K562 (cell line): ENCODE data around the gene MARCHF7. TPM values are rescaled to one million over a fixed set of nuclear protein-coding genes. Genes with fewer than 3 reads are reported as not detected.
A peak's percentile ranks its signal among the peaks of the same experiment; 100 is the strongest.

Experiments used
- ATAC-seq: fragments of 200-7000 bp; cut with Tn5 transposase; 3 replicates; pipeline ENCODE4 v1.9.1; 2020; ENCODE audit warnings: moderate library complexity
- BruUV-seq: library from RNA; stranded (reverse); fragments of 400-500 nt; replicated peaks from 2 replicates; lab custom pipeline; 2021; lab: Mats Ljungman, UMichigan
- CTCF ChIA-PET: fragments of 300-600 bp; formaldehyde crosslinking; extraction: SDS; loops from one replicate; lab custom pipeline; 2021; ENCODE audit warnings: low intra/inter-chr PET ratio; lab: Yijun Ruan, JAX
- POLR2A ChIA-PET: fragments of 300-600, 350-650 bp; sonication (Branson Sonifier 250); formaldehyde crosslinking; extraction: SDS; loops from one replicate; lab custom pipeline; 2021; ENCODE audit warnings: antibody characterized with exemption, inconsistent platforms; lab: Yijun Ruan, JAX
- DNase-seq, 4 experiments: peaks; one replicate each; pipeline versions ENCODE4 v3.0.0 to v3.0.0-alpha.2; 2011 to 2018; ENCODE audit warnings: low spot score in 3 of 4, mixed read lengths in 3 of 4; ENCODE audit errors: extremely low read depth in 1 of 4
- FAIRE-seq: peaks from 2 replicates; lab custom pipeline; 2011; peaks lifted over from hg19 to GRCh38; lab: Jason Lieb, UNC
- H2AFZ ChIP-seq: 2 replicates; pipeline ENCODE4 v1.6.0; 2011; ENCODE audit warnings: low read depth, low read length, control low read depth, inconsistent platforms
- H3K27ac ChIP-seq: fragments of 200-600 bp; 3 replicates; pipeline ENCODE4 v1.8.0; 2011; ENCODE audit warnings: low read depth, mild to moderate bottlenecking, control low read depth, inconsistent platforms, low read length, moderate library complexity, mixed read lengths; ENCODE audit errors: extremely low read depth
- H3K27me3 ChIP-seq, 2 experiments: fragments of 300-600 bp in 1 of 2; 2 replicates in 1 of 2; 3 replicates in 1 of 2; pipeline versions ENCODE4 v1.6.0 to v1.8.0; 2011; ENCODE audit warnings: inconsistent platforms in 2 of 2, low read length in 2 of 2, mild to moderate bottlenecking in 1 of 2, mixed read lengths in 1 of 2, moderate library complexity in 1 of 2; ENCODE audit not compliant: control insufficient read depth in 2 of 2, insufficient read depth in 2 of 2
- H3K36me3 ChIP-seq: fragments of 300-600 bp; 3 replicates; pipeline ENCODE4 v1.8.0; 2011; ENCODE audit warnings: mild to moderate bottlenecking, low read length, inconsistent platforms; ENCODE audit not compliant: control insufficient read depth, insufficient read depth
- H3K4me1 ChIP-seq, 2 experiments: fragments of 200-600 bp in 1 of 2; replicated peaks in 1 of 2; 2 replicates in 1 of 2; 3 replicates in 1 of 2; pipeline versions ENCODE4 v1.5.1 to v1.8.0; 2011; ENCODE audit warnings: inconsistent platforms in 2 of 2, low read length in 2 of 2, mild to moderate bottlenecking in 1 of 2, mixed read lengths in 1 of 2, moderate library complexity in 1 of 2; ENCODE audit not compliant: control insufficient read depth in 2 of 2, insufficient read depth in 2 of 2
- H3K4me2 ChIP-seq: 2 replicates; pipeline ENCODE4 v1.6.1; 2011; ENCODE audit warnings: low read length, control low read depth, inconsistent platforms, mixed read lengths; ENCODE audit not compliant: insufficient read depth
- H3K4me3 ChIP-seq: fragments of 200-600 bp; sonication (generic), shearing (Covaris generic); 2 replicates; pipeline ENCODE4 v1.5.1; 2016; ENCODE audit warnings: control low read depth, inconsistent platforms
- H3K79me2 ChIP-seq: fragments of 200-600 bp; 3 replicates; pipeline ENCODE4 v1.8.0; 2011; ENCODE audit warnings: low read length, inconsistent platforms; ENCODE audit not compliant: control insufficient read depth, insufficient read depth
- H3K9ac ChIP-seq, 2 experiments: 2 replicates each; pipeline versions ENCODE4 v1.6.0 to v1.6.1; 2011; ENCODE audit warnings: low read depth in 2 of 2, low read length in 2 of 2, control low read depth in 1 of 2, inconsistent platforms in 1 of 2, mild to moderate bottlenecking in 1 of 2, mixed read lengths in 1 of 2; ENCODE audit not compliant: insufficient read depth in 1 of 2
- H3K9me1 ChIP-seq: one replicate; pipeline ENCODE4 v1.6.0; 2011; ENCODE audit warnings: inconsistent platforms, mild to moderate bottlenecking, low read length, moderate library complexity; ENCODE audit not compliant: control insufficient read depth, insufficient read depth
- H3K9me3 ChIP-seq: replicated peaks from 2 replicates; pipeline ENCODE4 v1.5.1; 2011; ENCODE audit warnings: low read depth, low read length, inconsistent platforms; ENCODE audit not compliant: control insufficient read depth, insufficient read depth
- H4K20me1 ChIP-seq: replicated peaks from 2 replicates; pipeline ENCODE4 v1.6.1; 2011; ENCODE audit warnings: low read length, inconsistent platforms, mixed read lengths; ENCODE audit not compliant: control insufficient read depth, insufficient read depth
- BCOR ChIP-seq: fragments of 450-650 bp; IDR thresholded peaks from 2 replicates; pipeline ENCODE4 v1.6.1; 2016
- CEBPB ChIP-seq: fragments of 450-650 bp; IDR thresholded peaks from 2 replicates; pipeline ENCODE4 v1.6.1; 2016; ENCODE audit warnings: missing genetic modification characterization, missing compliant biosample characterization
- CEBPG ChIP-seq, 3 experiments: fragments of 200-800 bp in 1 of 3; sonication (Bioruptor generic) in 1 of 3; sonication (generic) in 1 of 3; formaldehyde crosslinking in 1 of 3; IDR thresholded peaks in 2 of 3; conservative IDR thresholded peaks in 1 of 3; 2 replicates each; pipeline versions ENCODE4 v1.6.1 to v1.8.0; 2016 to 2022; ENCODE audit warnings: missing compliant biosample characterization in 2 of 3, missing genetic modification characterization in 2 of 3, mild to moderate bottlenecking in 1 of 3, missing genetic modification reagents in 1 of 3
- GTF2F1 ChIP-seq: IDR thresholded peaks from 2 replicates; pipeline ENCODE4 v1.6.1; 2011; ENCODE audit warnings: low read depth, low read length, improper control_type of control experiment
- POLR3G ChIP-seq: IDR thresholded peaks from 2 replicates; pipeline ENCODE4 v1.6.1; 2011; ENCODE audit not compliant: insufficient read length, insufficient replicate concordance; ENCODE audit errors: extremely low read depth
- ZZZ3 ChIP-seq: fragments of 450-650 bp; IDR thresholded peaks from 2 replicates; pipeline ENCODE4 v1.6.1; 2016; ENCODE audit warnings: antibody characterized with exemption, mild to moderate bottlenecking, moderate library complexity
- WGBS: fragments of 100-300 bp; shearing (Covaris generic); methylation state at CpG from one replicate; pipeline ENCODE4 v1.1.6; 2016; ENCODE audit warnings: low coverage, mixed read lengths; ENCODE audit not compliant: insufficient coverage; ENCODE audit errors: missing lambda C conversion rate; 5-methylcytosine and 5-hydroxymethylcytosine counted together
- in situ Hi-C: fragments of 300-500 bp; cut with MboI; formaldehyde crosslinking; loops from 4 replicates; pipeline ENCODE4 v1.15.0; 2018; ENCODE audit warnings: inconsistent platforms, mixed read lengths
- intact Hi-C: fragments of 100-400 bp; cut with micrococcal nuclease; formaldehyde crosslinking; loops from 2 replicates; pipeline ENCODE4 v1.14.2; 2022
- polyA plus RNA-seq, 8 experiments: library from polyadenylated mRNA; depleted of rRNA in 4 of 8; stranded (reverse) in 5 of 8; unstranded in 3 of 8; fragments of >200 nt; fragmentation: Nextera tagmentation in 2 of 8; fragmentation: Illumina TruSeq in 1 of 8; extraction: Ambion mirVana in 2 of 8; extraction: Trizol in 1 of 8; gene quantifications; 2 replicates each; pipeline versions ENCODE4 v1.2.1 to v1.2.3, GENCODE V29; 2011 to 2014; ENCODE audit warnings: inconsistent platforms in 1 of 8, missing spikeins in 1 of 8
- total RNA-seq, 7 experiments: library from RNA; depleted of rRNA in 6 of 7; stranded (reverse); fragments of >200 nt in 6 of 7; fragmentation: Illumina TruSeq in 2 of 7; extraction: Trizol in 2 of 7; gene quantifications; 2 replicates each; pipeline versions ENCODE4 v1.2.1 to v1.2.3, GENCODE V29; 2011 to 2021; ENCODE audit warnings: low replicate concordance in 1 of 7

The MARCHF7 gene
- total and polyA plus RNA-seq, 9 of the 15 experiments (the other 6 are each of a cell fraction or from before 2014, with no cell fraction given) = 58.2 to 137 (median 86.7) TPM

GRCh38 chr2:159758239-159758638 lies 45.9 kb downstream of the MARCHF7 start:
- no peaks in the 10 kb centered on the region for H3K9me3 ChIP-seq
- no peak for FAIRE-seq
- peaks cover 30% of the 10 kb centered on the region for H3K79me2 ChIP-seq
- H3K9me1 ChIP-seq = no peaks in the 10 kb centered on the region
- 0 out of 2 replicates have a peak, but pooled peaks have one; percentile 40 for TF ChIP-seq CEBPB (tag)
- TF ChIP-seq POLR3G = no peak
- TF ChIP-seq BCOR = no peak
- no peak for TF ChIP-seq GTF2F1
- no peak for ATAC-seq
- no peak for DNase-seq
- in situ Hi-C loops (no loop called here), intact Hi-C loops (no loop called here)
- ChIA-PET POLR2A (interaction anchor here (0.9 to 1.9 kb wide), 2 partner anchors 10 to 15 kb away, joined by 3 to 6 read pairs; no protein-coding TSS in a partner anchor), CTCF (no interaction called here)
- H3K27me3 ChIP-seq = no peaks in the 10 kb centered on the region
- no peak overlapping the region for H3K4me2 ChIP-seq
- 87% methylated on average over 1 of the region's 1 CpG for WGBS
- H3K36me3 ChIP-seq = peaks cover 93% of the 10 kb centered on the region
- BruUV-seq = no TSS peak
- no peak overlapping the region for H3K27ac ChIP-seq
- no peaks in the 10 kb centered on the region for H3K4me1 ChIP-seq
- no peak overlapping the region for H3K4me3 ChIP-seq
- H4K20me1 ChIP-seq = no peaks in the 10 kb centered on the region
- H3K9ac ChIP-seq = no peak overlapping the region
- no peak overlapping the region for H2AFZ ChIP-seq

- Histone ChIP-seq H3K27me3 (no peaks in the 10 kb centered on the region), H3K9ac (no peak overlapping the region), H4K20me1 (no peaks in the 10 kb centered on the region), H3K79me2 (peaks cover 26% of the 10 kb centered on the region), H3K9me3 (no peaks in the 10 kb centered on the region), H3K4me3 (no peak overlapping the region), H3K9me1 (no peaks in the 10 kb centered on the region), H2AFZ (no peak overlapping the region), H3K27ac (no peak overlapping the region), H3K4me2 (no peak overlapping the region), H3K4me1 (no peaks in the 10 kb centered on the region), H3K36me3 (peaks cover 94% of the 10 kb centered on the region)
- ATAC-seq = no peak
- 100% methylated on average over 1 of the region's 1 CpG for WGBS
- ChIA-PET CTCF (no interaction called here), POLR2A (interaction anchor here (0.7 to 1.9 kb wide), 3 partner anchors 15 to 33 kb away, joined by 3 to 6 read pairs (median 4); no protein-coding TSS in a partner anchor)
- FAIRE-seq = no peak
- TF ChIP-seq ZZZ3 (peak; percentile 62; the same call in 1 of the 2 replicates), CEBPG (CRISPR knock-in tag; IDR thresholded peaks at IDR 0.05) (no peak), CEBPG (tag; conservative IDR thresholded peaks at IDR 0.05 in 1 of 2, IDR thresholded peaks at IDR 0.05 in 1 of 2) (no peak)
- in situ Hi-C loops (no loop called here), intact Hi-C loops (no loop called here)
- BruUV-seq = no TSS peak
- DNase-seq = no peak
Measured at GRCh38 chr2:159758686-159759085, 46.4 kb downstream of the MARCHF7 start.
